Raji (cell line): ENCODE results near the gene CCDC201.

ENCODE experiments used
- POLR2A ChIP-seq: IDR thresholded peaks from 2 replicates; pipeline ENCODE4 v1.6.1; 2011; ENCODE audit warnings: low read depth, low read length, control low read depth; ENCODE audit not compliant: insufficient read depth

The CCDC201 gene

DNA sequence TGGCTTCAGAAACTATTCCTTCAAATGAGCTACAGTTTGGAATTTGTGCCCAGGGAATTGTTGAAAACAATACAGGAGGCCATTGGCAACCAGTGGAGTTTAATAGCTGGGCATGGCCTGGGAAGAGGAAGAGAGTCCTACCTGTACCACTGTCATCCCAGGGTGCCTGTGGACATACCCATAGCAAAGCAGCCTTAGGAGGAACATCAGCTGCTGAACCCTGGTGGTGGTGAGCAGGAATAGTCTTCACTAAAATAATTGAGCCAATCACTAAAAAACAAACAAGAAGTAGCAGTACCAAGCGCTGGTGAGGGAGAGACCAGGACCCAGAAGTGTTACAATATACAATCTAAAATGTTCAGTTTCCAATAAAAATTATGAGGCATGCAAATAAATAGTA is 29.9 kb upstream of the CCDC201 start:
- no peak for TF ChIP-seq POLR2A

DNA sequence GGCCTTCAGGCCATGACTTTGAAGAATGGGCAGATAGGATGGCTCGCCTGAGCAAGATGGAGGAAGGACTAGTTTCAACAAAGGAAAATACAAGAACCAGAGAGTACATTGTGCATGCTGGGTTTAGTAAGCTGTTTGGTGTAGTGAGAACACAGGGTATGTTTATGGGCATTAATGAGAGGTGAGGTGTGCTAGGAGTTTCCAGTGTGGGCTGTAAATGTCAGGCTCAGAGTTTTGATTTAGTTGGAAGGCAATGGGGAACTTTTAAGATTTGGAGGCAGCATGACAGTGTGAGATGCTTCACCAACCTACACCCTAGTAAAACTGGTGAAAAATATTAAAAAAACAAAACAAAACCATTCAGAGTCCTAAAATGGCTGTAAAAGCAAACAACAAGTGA is 28.7 kb upstream of the CCDC201 start:
- no peak for TF ChIP-seq POLR2A

DNA sequence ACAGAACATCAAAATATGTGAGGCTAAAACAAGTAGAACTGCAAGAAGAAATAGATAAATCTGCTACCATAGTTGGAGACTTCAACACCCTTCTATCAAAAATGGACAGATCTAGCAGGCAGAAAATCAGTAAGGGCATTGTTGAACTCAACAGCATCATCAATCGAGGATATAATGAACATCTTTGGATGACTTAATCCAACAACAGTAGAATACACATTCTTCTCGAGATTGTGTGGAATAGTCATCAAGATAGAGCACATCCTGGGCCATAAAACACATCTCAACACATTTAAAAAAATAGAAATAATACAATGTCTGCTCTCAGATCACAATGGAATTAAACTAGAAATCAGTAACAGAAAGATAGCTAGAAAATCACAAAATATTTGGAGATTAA is 25.3 kb upstream of the CCDC201 start:
- TF ChIP-seq POLR2A = no peak

DNA sequence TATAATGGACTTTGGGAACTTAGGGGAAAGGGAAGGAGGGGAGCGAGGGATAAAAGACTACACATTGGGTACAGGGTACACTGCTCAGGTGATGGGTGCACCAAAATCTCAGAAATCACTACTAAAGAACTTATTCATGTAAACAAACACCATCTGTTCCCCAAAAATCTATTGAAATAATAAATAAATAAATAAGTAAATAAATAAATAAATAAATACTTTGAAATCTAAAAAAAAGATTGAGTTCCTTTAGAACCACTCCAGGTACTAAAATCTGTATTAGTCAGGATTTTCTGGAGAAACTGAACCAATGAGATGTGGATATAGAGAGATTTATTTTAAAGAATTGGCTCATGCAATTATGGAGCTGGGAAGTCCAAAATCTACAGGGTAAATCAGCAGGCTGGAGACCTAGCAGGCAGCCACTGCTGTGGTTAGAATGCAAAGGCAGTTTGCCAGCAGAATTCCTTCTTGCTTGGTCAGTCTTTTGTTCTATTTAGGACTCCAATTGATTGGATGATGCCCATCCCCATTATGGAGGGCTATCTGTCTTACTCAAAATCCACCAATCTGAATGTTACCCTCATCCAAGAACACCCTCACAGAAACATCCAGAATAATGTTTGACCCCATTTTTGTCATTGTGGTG is 24.3 kb upstream of the CCDC201 start:
- TF ChIP-seq POLR2A = no peak

DNA sequence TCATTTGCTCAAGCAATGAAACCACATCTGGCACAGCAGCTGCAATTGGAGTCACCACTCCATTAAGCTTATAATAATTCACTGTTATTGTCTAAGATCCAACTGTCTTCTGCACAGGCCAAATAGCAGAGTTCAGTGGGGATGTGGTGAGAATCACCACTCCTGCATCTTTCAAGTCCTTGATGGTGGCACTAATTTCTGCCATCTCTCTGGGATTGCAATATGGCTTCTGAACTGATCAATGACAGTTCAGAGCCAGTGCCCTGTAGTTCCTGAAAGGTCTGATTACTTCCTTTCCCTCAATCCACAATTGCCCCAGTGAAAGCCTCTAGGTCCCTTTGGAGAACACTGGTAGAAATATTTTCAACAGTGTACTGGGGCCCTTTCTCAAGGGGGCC is 21.8 kb upstream of the CCDC201 start:
- no peak for TF ChIP-seq POLR2A

DNA sequence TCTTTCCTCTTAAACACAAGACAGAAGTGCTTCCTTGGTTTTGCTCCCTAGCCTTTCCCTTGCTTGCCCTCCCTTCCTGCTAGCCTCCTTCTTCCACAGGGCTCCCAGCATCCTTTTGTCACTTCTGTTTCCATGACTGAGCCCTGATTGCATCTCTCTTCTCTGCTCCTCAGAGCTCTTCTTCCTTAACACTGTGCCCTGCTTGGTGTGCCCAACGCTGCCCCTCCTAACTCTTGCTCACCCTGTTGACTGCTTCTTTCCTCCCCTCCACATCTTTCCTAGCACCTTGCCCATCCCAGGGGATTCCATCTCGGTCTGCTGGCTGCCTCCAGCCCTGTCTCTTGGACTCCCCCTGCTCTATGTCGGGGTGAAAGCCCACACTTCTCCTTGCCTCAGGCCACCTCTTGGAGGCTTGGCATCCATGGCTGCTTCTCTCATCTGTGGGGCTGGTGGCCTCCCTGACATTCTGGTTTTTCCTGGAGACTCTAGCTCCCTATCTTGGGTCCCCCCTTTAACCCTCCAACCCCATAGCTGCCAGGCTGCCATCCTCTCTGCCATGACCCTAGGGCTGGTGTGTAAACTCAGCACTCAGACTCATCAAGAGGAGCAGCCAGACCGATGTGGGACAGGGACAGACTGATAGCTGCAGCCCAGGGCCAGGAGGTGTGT is 21.2 kb upstream of the CCDC201 start:
- no peak for TF ChIP-seq POLR2A

DNA sequence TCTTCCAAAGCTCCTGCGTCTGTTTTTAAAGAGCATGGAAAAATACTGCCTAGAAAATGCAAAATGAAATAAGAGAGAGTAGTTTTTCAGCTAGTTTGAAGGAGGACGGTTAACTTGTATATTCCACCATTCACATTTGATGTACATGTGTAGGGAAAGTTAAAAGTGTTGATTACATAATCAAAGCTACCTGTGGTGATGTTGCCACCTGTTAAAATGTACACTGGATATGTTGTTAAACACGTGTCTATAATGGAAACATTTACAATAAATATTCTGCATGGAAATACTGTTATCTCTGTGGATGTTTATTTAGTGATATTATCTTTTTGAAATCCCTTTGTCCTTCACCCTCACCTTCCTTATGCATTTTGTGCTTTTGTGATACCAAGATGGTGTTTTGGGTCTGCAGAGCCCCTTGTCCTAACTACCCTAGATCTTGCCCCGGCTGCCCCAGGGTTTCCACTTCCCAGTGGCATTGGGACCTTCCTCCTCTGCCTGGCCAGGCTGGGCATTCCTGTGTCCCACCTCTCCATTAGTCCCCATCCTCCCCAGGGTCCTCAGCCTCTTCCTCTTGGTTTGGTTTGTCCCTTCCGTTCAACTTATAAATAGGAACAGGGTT is 20.6 kb upstream of the CCDC201 start:
- no peak for TF ChIP-seq POLR2A

DNA sequence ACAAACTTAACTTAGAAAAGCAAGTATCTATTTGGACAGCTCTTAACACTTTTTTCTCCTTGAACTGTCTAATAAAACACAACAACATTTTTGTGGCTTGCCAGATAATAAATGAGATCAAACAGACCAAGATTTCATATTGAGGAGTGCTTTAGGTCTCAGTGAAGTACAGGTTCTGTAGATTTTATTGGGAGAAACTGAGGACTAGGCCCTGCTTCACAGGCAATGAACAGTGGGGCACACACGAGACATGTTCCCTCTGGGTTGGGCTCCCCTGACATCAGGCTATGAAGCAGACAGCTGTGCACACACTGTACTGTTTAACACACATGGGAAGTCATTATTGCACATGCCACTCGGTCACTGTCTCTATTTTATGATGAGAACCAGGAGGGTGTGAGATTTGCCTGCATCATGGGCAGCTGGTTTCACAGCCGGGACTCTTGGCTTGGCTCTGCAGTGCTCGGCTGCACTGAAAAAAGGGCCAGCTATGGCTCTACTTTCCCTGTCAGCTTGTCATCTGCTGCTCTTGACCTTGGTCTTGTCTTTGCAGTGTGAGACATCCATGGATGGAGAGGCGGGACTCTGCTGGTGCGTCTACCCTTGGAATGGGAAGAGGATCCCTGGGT is 19.6 kb upstream of the CCDC201 start:
- TF ChIP-seq POLR2A = no peak

DNA sequence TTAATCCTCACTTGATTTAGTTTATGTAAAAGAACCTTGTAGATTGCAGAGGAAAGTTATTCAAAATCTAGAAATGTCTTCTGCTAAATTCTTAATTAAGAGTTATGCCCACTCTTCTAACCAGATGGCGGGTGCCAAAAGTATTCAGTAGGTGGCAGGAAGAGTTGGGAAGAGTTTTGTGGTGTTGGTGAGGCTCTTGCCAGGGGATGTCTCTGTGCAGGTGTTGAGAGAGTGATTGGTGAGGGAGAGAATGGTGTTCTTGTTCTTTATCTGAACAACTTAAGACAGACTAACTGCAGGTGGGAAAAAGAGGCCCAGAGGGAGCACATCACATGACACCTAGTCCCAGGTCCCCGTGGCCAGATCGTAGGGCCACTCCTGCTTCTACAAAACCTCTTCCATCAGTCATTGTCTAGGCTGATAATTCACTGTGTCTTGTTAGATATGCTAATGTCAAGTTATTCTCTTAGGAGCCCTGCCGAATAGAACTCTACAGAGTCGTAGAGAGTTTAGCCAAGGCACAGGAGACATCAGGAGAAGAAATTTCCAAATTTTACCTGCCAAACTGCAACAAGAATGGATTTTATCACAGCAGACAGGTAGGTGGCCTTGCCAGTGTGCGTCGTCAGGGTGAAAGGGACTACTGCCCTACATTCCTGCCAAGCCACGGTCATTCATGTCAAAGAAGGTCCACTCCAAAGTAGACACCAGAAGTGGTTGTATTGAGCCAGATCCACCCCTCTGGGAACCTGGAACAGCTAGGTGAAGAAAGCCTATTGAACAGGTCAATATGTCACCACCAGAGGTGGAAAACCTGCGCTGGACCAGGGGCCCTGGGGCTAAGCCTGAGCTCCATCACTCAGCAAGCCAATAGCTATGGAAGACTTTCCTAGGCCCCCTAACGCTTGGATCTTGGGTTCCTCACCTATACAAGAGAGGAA is 18.9 kb upstream of the CCDC201 start:
- TF ChIP-seq POLR2A = no peak

DNA sequence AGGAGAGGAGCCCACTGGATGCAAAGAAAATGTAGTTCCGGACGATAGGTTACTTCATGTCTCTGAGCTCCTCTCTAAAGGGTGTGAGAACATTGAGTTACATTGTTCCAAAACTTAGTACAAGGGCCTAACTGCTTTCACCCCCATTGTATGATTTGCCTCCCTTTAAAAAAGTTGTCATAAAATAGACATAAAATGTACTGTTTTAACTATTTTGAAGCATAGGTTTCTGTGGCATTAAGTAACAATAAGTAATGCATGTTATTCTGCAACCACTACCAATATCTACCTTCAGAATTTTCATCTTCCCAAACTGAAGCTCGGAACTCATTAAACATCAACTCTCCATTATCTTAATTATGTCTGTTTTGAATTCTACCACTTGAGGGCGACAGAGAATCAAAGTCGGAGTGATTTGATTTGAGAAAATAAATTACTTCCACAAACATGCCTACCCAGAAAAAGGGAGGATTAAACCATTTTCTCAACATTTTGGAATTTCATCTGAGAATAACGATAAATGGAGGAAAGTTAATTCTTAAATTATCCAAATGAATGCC is 18.1 kb upstream of the CCDC201 start:
- TF ChIP-seq POLR2A = no peak

DNA sequence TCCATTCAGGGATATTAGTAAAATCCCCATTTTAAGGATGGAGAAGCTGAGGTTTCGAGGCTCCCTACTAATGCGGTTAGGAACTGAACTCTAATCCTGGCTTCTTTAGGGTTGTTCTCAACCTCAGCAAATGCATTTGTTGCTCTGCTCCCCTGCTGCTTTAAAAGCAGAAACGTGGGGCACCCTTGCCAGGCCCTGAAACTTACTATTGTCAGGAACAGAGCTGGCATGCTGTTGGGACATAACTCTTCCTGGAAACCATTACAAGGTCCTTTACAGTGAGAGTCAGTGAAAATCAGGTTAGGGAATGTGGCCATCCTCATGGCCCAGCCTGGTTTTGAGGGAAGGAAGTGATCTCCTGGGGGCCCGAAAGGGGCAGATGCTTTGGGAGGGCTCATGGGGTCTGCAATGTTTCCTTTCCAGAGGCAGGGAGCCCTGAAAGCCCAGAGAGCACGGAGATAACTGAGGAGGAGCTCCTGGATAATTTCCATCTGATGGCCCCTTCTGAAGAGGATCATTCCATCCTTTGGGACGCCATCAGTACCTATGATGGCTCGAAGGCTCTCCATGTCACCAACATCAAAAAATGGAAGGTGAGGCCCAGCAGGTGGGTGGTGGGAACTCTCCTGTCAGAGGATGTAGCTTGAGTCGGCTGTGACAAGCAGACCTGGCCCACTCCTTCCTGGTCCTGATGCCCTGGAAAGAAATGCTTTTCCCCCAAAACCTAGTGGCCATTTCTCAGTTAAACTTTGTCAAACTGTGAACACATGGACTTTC is 17.4 kb upstream of the CCDC201 start:
- TF ChIP-seq POLR2A = no peak

DNA sequence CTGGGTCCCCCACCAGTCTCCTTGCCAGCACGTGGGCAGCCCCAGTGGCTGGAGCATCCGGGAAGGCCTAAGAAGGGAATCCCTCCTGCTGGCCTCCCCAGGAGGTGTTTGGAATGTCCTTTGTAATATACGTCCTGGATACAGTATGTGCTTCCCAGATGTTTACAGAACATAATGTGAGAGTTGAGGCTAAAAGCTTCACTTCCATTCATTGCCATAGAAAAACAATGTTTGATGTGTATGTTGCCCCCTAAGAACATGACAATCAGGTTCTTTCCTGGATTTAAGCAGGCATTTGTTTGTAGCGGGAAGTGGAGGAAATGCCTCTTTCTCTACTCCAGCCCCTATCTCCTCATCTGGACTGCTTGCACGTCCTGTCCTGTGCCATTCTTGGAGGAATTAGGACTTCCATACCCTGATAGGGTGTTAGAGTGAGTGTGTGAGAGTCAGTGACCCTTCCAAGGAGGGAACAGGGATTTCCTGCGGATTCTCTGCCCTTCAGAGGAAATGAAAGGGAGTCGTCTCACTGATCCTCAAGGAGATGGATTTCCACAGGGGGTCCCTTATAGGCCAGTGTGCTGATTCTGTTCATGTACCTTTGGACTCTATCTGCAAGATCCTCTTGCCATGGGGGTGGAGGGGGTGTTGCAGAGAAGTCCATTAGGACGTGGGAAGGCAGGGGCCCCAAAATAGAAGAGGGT is 16.6 kb upstream of the CCDC201 start:
- TF ChIP-seq POLR2A = no peak

DNA sequence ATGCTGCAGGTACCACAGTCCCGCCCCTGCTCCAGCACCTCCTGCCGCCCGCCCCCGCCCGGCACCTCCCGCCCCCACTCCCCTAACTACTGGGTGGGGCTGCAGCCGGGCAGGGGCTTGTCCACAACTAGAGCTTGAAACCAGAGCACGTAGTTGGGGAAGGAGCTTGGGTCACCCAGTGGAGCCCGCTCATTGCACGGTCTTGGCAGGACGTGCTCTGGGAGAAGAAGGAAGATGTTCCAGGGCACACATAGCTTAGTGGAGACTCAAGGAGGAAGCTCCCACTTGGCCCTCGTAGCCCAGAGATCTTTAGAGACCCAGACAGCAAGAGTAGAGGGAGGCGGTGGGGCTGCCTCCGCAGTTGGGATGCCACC is 16.1 kb upstream of the CCDC201 start:
- TF ChIP-seq POLR2A = no peak
